Measurements from ENCODE around the gene DGKB.

GRCh38 chr7:14270099-14270498, 632.5 kb downstream of the DGKB start:
- TF ChIP-seq CTCF (IDR thresholded peaks at IDR 0.05) (no peak), POLR2A (IDR thresholded peaks at IDR 0.05) (no peak)

Measured in adrenal gland (tissue), 5 donors.